A673 (cell line): ENCODE measurements around the gene CYFIP2.

ENCODE experiments used
- EZH2 ChIP-seq: fragments of 200-600 bp; sonication (generic); IDR thresholded peaks from 2 replicates; pipeline ENCODE4 v1.6.1; 2017; ENCODE audit warnings: borderline replicate concordance, low read depth, mild to moderate bottlenecking, mixed read lengths, antibody characterized with exemption, low read length; ENCODE audit not compliant: poor library complexity, severe bottlenecking
- TF ChIP-seq, protein P1 (sequence below): fragments of 300-800, 200-600 bp; sonication (generic); conservative IDR thresholded peaks from 2 replicates; pipeline ENCODE4 v1.5.1; 2017; ENCODE audit warnings: low read depth, mild to moderate bottlenecking, antibody characterized with exemption, low read length, moderate library complexity, mixed read lengths

DNA sequence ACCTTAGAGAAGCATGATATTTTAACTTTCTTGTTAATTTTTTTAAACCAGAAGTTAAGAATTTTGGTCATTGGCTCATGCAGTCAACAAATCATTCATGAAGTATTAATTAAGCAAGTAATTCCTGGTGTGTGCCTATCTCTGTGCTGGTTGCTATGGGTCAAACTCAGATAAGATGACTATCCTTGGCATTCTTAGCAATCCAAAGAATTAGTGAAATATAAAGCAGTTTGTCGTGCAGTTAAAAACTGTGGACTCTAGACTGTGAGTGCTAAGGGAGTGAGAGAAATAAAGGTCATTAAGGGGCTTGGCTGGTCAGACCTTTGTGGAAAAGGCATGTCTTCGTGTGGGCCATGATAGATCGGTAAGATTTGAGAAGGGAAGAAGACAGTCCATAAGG, 4.8 kb downstream of the CYFIP2 start:
- TF ChIP-seq, protein P1, sequence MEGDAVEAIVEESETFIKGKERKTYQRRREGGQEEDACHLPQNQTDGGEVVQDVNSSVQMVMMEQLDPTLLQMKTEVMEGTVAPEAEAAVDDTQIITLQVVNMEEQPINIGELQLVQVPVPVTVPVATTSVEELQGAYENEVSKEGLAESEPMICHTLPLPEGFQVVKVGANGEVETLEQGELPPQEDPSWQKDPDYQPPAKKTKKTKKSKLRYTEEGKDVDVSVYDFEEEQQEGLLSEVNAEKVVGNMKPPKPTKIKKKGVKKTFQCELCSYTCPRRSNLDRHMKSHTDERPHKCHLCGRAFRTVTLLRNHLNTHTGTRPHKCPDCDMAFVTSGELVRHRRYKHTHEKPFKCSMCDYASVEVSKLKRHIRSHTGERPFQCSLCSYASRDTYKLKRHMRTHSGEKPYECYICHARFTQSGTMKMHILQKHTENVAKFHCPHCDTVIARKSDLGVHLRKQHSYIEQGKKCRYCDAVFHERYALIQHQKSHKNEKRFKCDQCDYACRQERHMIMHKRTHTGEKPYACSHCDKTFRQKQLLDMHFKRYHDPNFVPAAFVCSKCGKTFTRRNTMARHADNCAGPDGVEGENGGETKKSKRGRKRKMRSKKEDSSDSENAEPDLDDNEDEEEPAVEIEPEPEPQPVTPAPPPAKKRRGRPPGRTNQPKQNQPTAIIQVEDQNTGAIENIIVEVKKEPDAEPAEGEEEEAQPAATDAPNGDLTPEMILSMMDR: no peak
- no peak for TF ChIP-seq EZH2
